CD14-positive monocyte (primary cell): ENCODE measurements around the gene IFITM2. TPM values are rescaled to one million over a fixed set of nuclear protein-coding genes. Genes with fewer than 3 reads are reported as not detected.

Experiments
- DNase-seq, 3 donors: peaks; one replicate each; pipeline ENCODE4 v3.0.0-alpha.2; 2011 to 2022
- H2AFZ ChIP-seq: 2 replicates; pipeline ENCODE4 v1.6.0; 2012; ENCODE audit warnings: mild to moderate bottlenecking, low read depth, low read length, inconsistent platforms; ENCODE audit not compliant: insufficient read depth, poor library complexity, severe bottlenecking
- H3K27ac ChIP-seq, 2 donors: 1 replicate in 1 of 2; 2 replicates in 1 of 2; pipeline ENCODE4 v1.5.1; 2012 to 2013; ENCODE audit warnings: low read length in 2 of 2, control low read depth in 1 of 2, inconsistent platforms in 1 of 2, low read depth in 1 of 2, mild to moderate bottlenecking in 1 of 2
- H3K27me3 ChIP-seq, 2 donors: one replicate each; pipeline versions ENCODE4 v1.6.0 to v1.6.1; 2011 to 2013; ENCODE audit warnings: low read length in 2 of 2; ENCODE audit not compliant: control insufficient read depth in 2 of 2, insufficient read depth in 2 of 2
- H3K36me3 ChIP-seq, 2 donors: replicated peaks in 1 of 2; 1 replicate in 1 of 2; 2 replicates in 1 of 2; pipeline versions ENCODE4 v1.5.1 to v1.6.1; 2012 to 2013; ENCODE audit warnings: low read length in 2 of 2, control low read depth in 1 of 2, inconsistent platforms in 1 of 2, mild to moderate bottlenecking in 1 of 2; ENCODE audit not compliant: insufficient read depth in 2 of 2, control insufficient read depth in 1 of 2
- H3K4me1 ChIP-seq, 2 donors: 1 replicate in 1 of 2; 2 replicates in 1 of 2; pipeline versions ENCODE4 v1.5.1 to v1.6.1; 2012 to 2013; ENCODE audit warnings: low read length in 2 of 2, control low read depth in 1 of 2, inconsistent platforms in 1 of 2, mild to moderate bottlenecking in 1 of 2, moderate library complexity in 1 of 2; ENCODE audit not compliant: insufficient read depth in 2 of 2, control insufficient read depth in 1 of 2
- H3K4me2 ChIP-seq: replicated peaks from 2 replicates; pipeline ENCODE3; 2012; ENCODE audit warnings: low read length, moderate library complexity, mild to moderate bottlenecking; ENCODE audit not compliant: poor library complexity, severe bottlenecking; ENCODE audit errors: extremely low read depth
- H3K4me3 ChIP-seq, 3 experiments: fragments of 200-600 bp in 1 of 3; sonication (generic) in 1 of 3; replicated peaks in 1 of 3; 1 replicate in 2 of 3; 2 replicates in 1 of 3; pipeline ENCODE4 v1.5.1; 2011 to 2013; ENCODE audit warnings: low read length in 3 of 3, mild to moderate bottlenecking in 3 of 3, control low read depth in 2 of 3, low read depth in 2 of 3, inconsistent platforms in 1 of 3, moderate library complexity in 1 of 3
- H3K79me2 ChIP-seq: 2 replicates; pipeline ENCODE4 v1.6.0; 2012; ENCODE audit warnings: mild to moderate bottlenecking, control low read depth, inconsistent platforms, low read length, moderate library complexity; ENCODE audit not compliant: insufficient read depth
- H3K9ac ChIP-seq: 2 replicates; pipeline ENCODE4 v1.6.0; 2017; ENCODE audit warnings: low read length, mild to moderate bottlenecking; ENCODE audit not compliant: insufficient read depth, poor library complexity, severe bottlenecking
- H3K9me3 ChIP-seq, 2 donors: replicated peaks in 1 of 2; 1 replicate in 1 of 2; 2 replicates in 1 of 2; pipeline versions ENCODE4 v1.5.1 to v1.6.1; 2012 to 2013; ENCODE audit warnings: low read length in 2 of 2, control low read depth in 1 of 2; ENCODE audit not compliant: control insufficient read depth in 1 of 2, insufficient read depth in 1 of 2
- H4K20me1 ChIP-seq: 2 replicates; pipeline ENCODE4 v1.6.0; 2012; ENCODE audit warnings: mild to moderate bottlenecking, low read length, control low read depth, moderate library complexity; ENCODE audit not compliant: insufficient read depth
- H3K27ac Mint-ChIP-seq, 7 donors: one replicate each; pipeline ENCODE4 v1.8.0; 2020; ENCODE audit warnings: mild to moderate bottlenecking in 7 of 7, mixed read lengths in 7 of 7, moderate library complexity in 6 of 7, inconsistent platforms in 2 of 7
- H3K27me3 Mint-ChIP-seq, 3 donors: one replicate each; pipeline ENCODE4 v1.8.0; 2021 to 2022; ENCODE audit warnings: low read depth in 3 of 3, mild to moderate bottlenecking in 3 of 3, mixed read lengths in 3 of 3, moderate library complexity in 3 of 3, inconsistent platforms in 1 of 3
- H3K36me3 Mint-ChIP-seq, 2 donors: one replicate each; pipeline ENCODE4 v1.8.0; 2020; ENCODE audit warnings: mixed read lengths in 2 of 2, inconsistent platforms in 1 of 2, mild to moderate bottlenecking in 1 of 2
- H3K4me1 Mint-ChIP-seq: one replicate; pipeline ENCODE4 v1.8.0; 2020; ENCODE audit warnings: mild to moderate bottlenecking, mixed read lengths
- H3K4me3 Mint-ChIP-seq, 2 donors: one replicate each; pipeline ENCODE4 v1.8.0; 2020; ENCODE audit warnings: mild to moderate bottlenecking in 2 of 2, mixed read lengths in 2 of 2, moderate library complexity in 1 of 2
- H3K9me3 Mint-ChIP-seq, 7 donors: one replicate each; pipeline ENCODE4 v1.8.0; 2020 to 2022; ENCODE audit warnings: mixed read lengths in 7 of 7, mild to moderate bottlenecking in 6 of 7, moderate library complexity in 6 of 7, inconsistent platforms in 2 of 7
- WGBS: methylation state at CpG from one replicate; pipeline ENCODE4 v1.1.5; 2013; ENCODE audit warnings: missing lambda C conversion rate; ENCODE audit not compliant: insufficient coverage; 5-methylcytosine and 5-hydroxymethylcytosine counted together
- intact Hi-C, 2 donors: fragments of 100-400 bp; cut with micrococcal nuclease; formaldehyde crosslinking; loops; one replicate each; pipeline versions ENCODE4 v1.15.0 to v1.15.1; 2023
- polyA plus RNA-seq, 3 donors: library from polyadenylated mRNA; depleted of rRNA in 1 of 3; unstranded in 2 of 3; stranded (reverse) in 1 of 3; fragments of 300-500 nt in 2 of 3; fragments of >200 nt in 1 of 3; fragmentation: Illumina TruSeq in 2 of 3; gene quantifications; 1 replicate in 2 of 3; 2 replicates in 1 of 3; pipeline ENCODE4 v1.2.3, GENCODE V29; 2012 to 2021
- TF ChIP-seq, protein P1 (sequence below): fragments of 200-600 bp; IDR thresholded peaks from one replicate; pipeline ENCODE4 v1.8.0; 2022; ENCODE audit warnings: antibody characterized with exemption, mild to moderate bottlenecking

Gene IFITM2
- polyA plus RNA-seq, 3 donors: 625 to 1,147 (median 705) TPM

DNA sequence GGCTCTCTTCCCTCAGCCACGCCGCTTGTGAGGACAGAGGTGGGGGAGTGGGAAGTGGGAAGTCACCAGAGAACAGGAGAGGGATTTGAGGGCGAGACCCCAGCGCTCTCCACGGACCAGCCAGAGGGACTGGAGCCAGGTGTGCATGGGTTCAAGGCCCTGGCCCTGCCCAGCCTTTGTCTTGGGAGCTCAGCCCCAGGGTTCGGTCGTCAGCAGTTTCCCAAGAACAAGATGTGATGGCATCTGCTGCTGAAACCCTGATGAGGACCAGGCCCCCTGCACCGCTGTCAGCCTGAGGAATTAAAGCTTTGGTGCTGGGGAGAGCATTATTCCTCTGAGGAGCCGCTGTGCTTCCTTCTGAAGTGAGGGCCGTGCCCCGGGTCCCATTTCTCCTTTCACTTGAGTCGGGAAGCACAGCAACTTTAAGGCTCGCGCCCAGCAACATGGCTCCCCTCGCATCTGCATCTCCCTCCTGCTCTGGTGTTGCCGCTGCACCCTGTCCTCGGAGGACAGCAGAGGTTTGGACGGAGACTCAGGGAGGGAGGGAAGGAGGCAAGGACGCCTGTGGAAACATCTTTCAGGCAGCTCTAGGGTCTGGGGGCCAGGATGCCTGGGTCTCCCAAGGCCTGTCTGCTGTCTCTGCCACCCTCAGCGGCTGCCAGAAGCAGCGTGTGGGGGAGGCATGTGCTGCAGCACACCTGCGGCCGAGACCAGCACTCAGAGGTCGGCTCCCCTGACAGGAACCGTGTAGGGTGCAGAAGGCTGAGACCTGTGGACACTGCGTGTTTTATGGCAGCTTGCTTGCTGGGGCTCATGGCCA, 12.1 kb upstream of the IFITM2 start:
- Histone ChIP-seq H3K27ac (no peak overlapping the region), H3K79me2 (no peaks in the 10 kb centered on the region), H3K4me3 (no peak overlapping the region), H3K4me1 (peaks cover 7 to 9% of the 10 kb centered on the region in 2 donors), H4K20me1 (no peaks in the 10 kb centered on the region), H3K9me3 (no peaks in the 10 kb centered on the region), H3K27me3 (peaks cover 0 to 6% of the 10 kb centered on the region in 2 donors), H2AFZ (no peak overlapping the region), H3K9ac (no peak overlapping the region), H3K4me2 (no peak overlapping the region), H3K36me3 (no peaks in the 10 kb centered on the region)
- peaks cover 8% of the 10 kb centered on the region for H3K4me1 Mint-ChIP-seq
- DNase-seq: no peak
- H3K36me3 Mint-ChIP-seq: peaks cover 5 to 10% of the 10 kb centered on the region in 2 donors
- no peak overlapping the region for H3K4me3 Mint-ChIP-seq
- intact Hi-C loops: no loop called here
- H3K27me3 Mint-ChIP-seq: peaks cover 12 to 47% (median 17%) of the 10 kb centered on the region in 3 donors
- 91% methylated on average over 24 of the region's 26 CpGs for WGBS
- TF ChIP-seq, protein P1, sequence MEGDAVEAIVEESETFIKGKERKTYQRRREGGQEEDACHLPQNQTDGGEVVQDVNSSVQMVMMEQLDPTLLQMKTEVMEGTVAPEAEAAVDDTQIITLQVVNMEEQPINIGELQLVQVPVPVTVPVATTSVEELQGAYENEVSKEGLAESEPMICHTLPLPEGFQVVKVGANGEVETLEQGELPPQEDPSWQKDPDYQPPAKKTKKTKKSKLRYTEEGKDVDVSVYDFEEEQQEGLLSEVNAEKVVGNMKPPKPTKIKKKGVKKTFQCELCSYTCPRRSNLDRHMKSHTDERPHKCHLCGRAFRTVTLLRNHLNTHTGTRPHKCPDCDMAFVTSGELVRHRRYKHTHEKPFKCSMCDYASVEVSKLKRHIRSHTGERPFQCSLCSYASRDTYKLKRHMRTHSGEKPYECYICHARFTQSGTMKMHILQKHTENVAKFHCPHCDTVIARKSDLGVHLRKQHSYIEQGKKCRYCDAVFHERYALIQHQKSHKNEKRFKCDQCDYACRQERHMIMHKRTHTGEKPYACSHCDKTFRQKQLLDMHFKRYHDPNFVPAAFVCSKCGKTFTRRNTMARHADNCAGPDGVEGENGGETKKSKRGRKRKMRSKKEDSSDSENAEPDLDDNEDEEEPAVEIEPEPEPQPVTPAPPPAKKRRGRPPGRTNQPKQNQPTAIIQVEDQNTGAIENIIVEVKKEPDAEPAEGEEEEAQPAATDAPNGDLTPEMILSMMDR: no peak
- H3K9me3 Mint-ChIP-seq: no peaks in the 10 kb centered on the region
- no peak overlapping the region for H3K27ac Mint-ChIP-seq

- Mint-ChIP-seq H3K27me3 (peaks cover 15 to 53% (median 23%) of the 10 kb centered on the region in 3 donors), H3K36me3 (peaks cover 2 to 6% of the 10 kb centered on the region in 2 donors), H3K27ac (no peak overlapping the region), H3K4me1 (peaks cover 6% of the 10 kb centered on the region), H3K4me3 (no peak overlapping the region), H3K9me3 (no peaks in the 10 kb centered on the region)
- no peak overlapping the region for H3K4me3 ChIP-seq
- peaks cover 0 to 6% of the 10 kb centered on the region in 2 donors for H3K27me3 ChIP-seq
- H3K79me2 ChIP-seq: no peaks in the 10 kb centered on the region
- H3K36me3 ChIP-seq: no peaks in the 10 kb centered on the region
- H4K20me1 ChIP-seq: no peaks in the 10 kb centered on the region
- no peaks in the 10 kb centered on the region for H3K9me3 ChIP-seq
- intact Hi-C loops: no loop called here
- H3K27ac ChIP-seq: no peak overlapping the region
- WGBS: 87% methylated on average over 35 of the region's 35 CpGs
- no peak for DNase-seq
- H3K9ac ChIP-seq: no peak overlapping the region
- H3K4me1 ChIP-seq: peaks cover 7 to 9% of the 10 kb centered on the region in 2 donors
- TF ChIP-seq, protein P1: no peak
- H2AFZ ChIP-seq: no peak overlapping the region
- H3K4me2 ChIP-seq: no peak overlapping the region
These were observed 11.2 kb upstream of the IFITM2 start for GRCh38 chr11:296171-297050.
